H1 (cell line): Measurements from ENCODE around the gene WLS. TPM values are rescaled to one million over a fixed set of nuclear protein-coding genes. Genes with fewer than 3 reads are reported as not detected.

ENCODE experiments used
- CTCF ChIA-PET: fragments of 300-600 bp; sonication (Branson Sonifier 250); formaldehyde crosslinking; loops from one replicate; lab custom pipeline; 2021; ENCODE audit not compliant: partially characterized antibody; lab: Charles Lee
- POLR2A ChIA-PET: fragments of 300-600 bp; sonication (Branson Sonifier 250); formaldehyde crosslinking; loops from one replicate; lab custom pipeline; 2021; ENCODE audit warnings: inconsistent platforms; ENCODE audit not compliant: partially characterized antibody; lab: Charles Lee
- DNase-seq, 2 experiments: peaks; one replicate each; pipeline versions ENCODE4 v3.0.0 to v3.0.0-alpha.2; 2010 to 2022; ENCODE audit warnings: low spot score in 2 of 2, low read depth in 1 of 2, mixed read lengths in 1 of 2
- FAIRE-seq: peaks from 2 replicates; lab custom pipeline; 2011; peaks lifted over from hg19 to GRCh38; lab: Jason Lieb, UNC
- H2AFZ ChIP-seq: 2 replicates; pipeline ENCODE4 v1.8.1; 2012; ENCODE audit warnings: low read length, inconsistent platforms
- H2AK5ac ChIP-seq: 2 replicates; pipeline ENCODE4 v1.6.1; 2013; ENCODE audit warnings: low read depth, low read length
- H2BK120ac ChIP-seq: replicated peaks from 2 replicates; pipeline ENCODE3; 2013; ENCODE audit warnings: low read depth, low read length, inconsistent platforms
- H2BK12ac ChIP-seq: 2 replicates; pipeline ENCODE4 v1.6.1; 2013; ENCODE audit warnings: low read depth, low read length
- H2BK15ac ChIP-seq: 2 replicates; pipeline ENCODE4 v1.6.1; 2013; ENCODE audit warnings: low read length
- H2BK20ac ChIP-seq: 2 replicates; pipeline ENCODE4 v1.6.1; 2013; ENCODE audit warnings: low read length
- H2BK5ac ChIP-seq: 2 replicates; pipeline ENCODE4 v1.6.1; 2013; ENCODE audit warnings: low read depth, low read length
- H3K14ac ChIP-seq: 2 replicates; pipeline ENCODE4 v1.6.1; 2013; ENCODE audit warnings: inconsistent platforms; ENCODE audit not compliant: insufficient read length
- H3K18ac ChIP-seq: 2 replicates; pipeline ENCODE4 v1.6.1; 2013; ENCODE audit warnings: low read length; ENCODE audit errors: extremely low read depth
- H3K23ac ChIP-seq: 2 replicates; pipeline ENCODE4 v1.6.1; 2013; ENCODE audit warnings: inconsistent platforms; ENCODE audit not compliant: insufficient read length
- H3K23me2 ChIP-seq: 2 replicates; pipeline ENCODE4 v1.6.1; 2013; ENCODE audit warnings: low read depth, low read length
- H3K27ac ChIP-seq: 2 replicates; pipeline ENCODE4 v1.6.1; 2011; ENCODE audit warnings: low read depth, low read length, inconsistent platforms
- H3K27me3 ChIP-seq, 4 experiments: replicated peaks in 1 of 4; 1 replicate in 1 of 4; 2 replicates in 3 of 4; pipeline versions ENCODE4 v1.6.1 to v1.8.1; 2011 to 2013; ENCODE audit warnings: low read length in 3 of 4, mild to moderate bottlenecking in 3 of 4, inconsistent platforms in 2 of 4, mixed read lengths in 2 of 4, moderate library complexity in 1 of 4; ENCODE audit not compliant: control insufficient read depth in 3 of 4, insufficient read depth in 3 of 4; ENCODE audit errors: extremely low read depth in 1 of 4
- H3K36me3 ChIP-seq, 4 experiments: 2 replicates each; pipeline versions ENCODE4 v1.6.1 to v1.8.1; 2011 to 2013; ENCODE audit warnings: mild to moderate bottlenecking in 4 of 4, low read length in 3 of 4, moderate library complexity in 2 of 4, control low read depth in 1 of 4, inconsistent platforms in 1 of 4; ENCODE audit not compliant: insufficient read depth in 4 of 4, control insufficient read depth in 2 of 4
- H3K4ac ChIP-seq: replicated peaks from 2 replicates; pipeline ENCODE3; 2013; ENCODE audit warnings: low read length, low read depth, mixed read lengths, inconsistent platforms; ENCODE audit not compliant: insufficient read length
- H3K4me1 ChIP-seq, 4 experiments: replicated peaks in 1 of 4; 1 replicate in 1 of 4; 2 replicates in 3 of 4; pipeline versions ENCODE4 v1.6.1 to v1.8.1; 2011 to 2013; ENCODE audit warnings: low read length in 3 of 4, inconsistent platforms in 2 of 4, mixed read lengths in 1 of 4; ENCODE audit not compliant: insufficient read depth in 4 of 4, control insufficient read depth in 3 of 4
- H3K4me2 ChIP-seq, 2 experiments: 2 replicates each; pipeline versions ENCODE4 v1.6.1 to v1.8.1; 2011 to 2013; ENCODE audit warnings: low read depth in 2 of 2, low read length in 2 of 2, control low read depth in 1 of 2, inconsistent platforms in 1 of 2, mild to moderate bottlenecking in 1 of 2; ENCODE audit not compliant: insufficient read depth in 1 of 2
- H3K4me3 ChIP-seq, 4 experiments: fragments of 200-600, 300-600 bp in 1 of 4; sonication (generic), shearing (Covaris generic), sonication (Bioruptor Twin) in 1 of 4; 2 replicates each; pipeline versions ENCODE4 v1.5.1 to v1.8.1; 2011 to 2016; ENCODE audit warnings: low read length in 4 of 4, low read depth in 3 of 4, control low read depth in 2 of 4, inconsistent platforms in 2 of 4, mild to moderate bottlenecking in 2 of 4, mixed read lengths in 1 of 4, moderate library complexity in 1 of 4; ENCODE audit not compliant: insufficient read depth in 2 of 4; ENCODE audit errors: extremely low read depth in 1 of 4
- H3K56ac ChIP-seq: replicated peaks from 2 replicates; pipeline ENCODE3; 2013; ENCODE audit warnings: low read depth, mild to moderate bottlenecking, mixed read lengths, low read length, inconsistent platforms; ENCODE audit not compliant: insufficient read length
- H3K79me1 ChIP-seq: 2 replicates; pipeline ENCODE4 v1.6.1; 2013; ENCODE audit warnings: low read depth, low read length, control low read depth
- H3K79me2 ChIP-seq, 2 experiments: 2 replicates each; pipeline versions ENCODE4 v1.6.1 to v1.8.1; 2012 to 2013; ENCODE audit warnings: low read length in 2 of 2, mild to moderate bottlenecking in 2 of 2, inconsistent platforms in 1 of 2; ENCODE audit not compliant: insufficient read depth in 2 of 2, control insufficient read depth in 1 of 2
- H3K9ac ChIP-seq, 4 experiments: replicated peaks in 1 of 4; 1 replicate in 1 of 4; 2 replicates in 3 of 4; pipeline versions ENCODE4 v1.6.1 to v1.8.1; 2011 to 2013; ENCODE audit warnings: low read depth in 3 of 4, low read length in 3 of 4, control low read depth in 2 of 4, mild to moderate bottlenecking in 2 of 4, moderate library complexity in 2 of 4, inconsistent platforms in 1 of 4; ENCODE audit errors: extremely low read depth in 1 of 4
- H3K9me3 ChIP-seq, 2 experiments: 2 replicates each; pipeline versions ENCODE4 v1.6.1 to v1.8.1; 2012 to 2013; ENCODE audit warnings: mild to moderate bottlenecking in 2 of 2, moderate library complexity in 2 of 2, control low read depth in 1 of 2, inconsistent platforms in 1 of 2, low read depth in 1 of 2, low read length in 1 of 2, mixed read lengths in 1 of 2; ENCODE audit not compliant: insufficient read depth in 2 of 2
- H4K20me1 ChIP-seq, 2 experiments: replicated peaks in 1 of 2; 2 replicates each; pipeline versions ENCODE3 to v1.8.1; 2011 to 2013; ENCODE audit warnings: inconsistent platforms in 2 of 2, low read length in 2 of 2, mild to moderate bottlenecking in 1 of 2; ENCODE audit not compliant: insufficient read depth in 2 of 2, control insufficient read depth in 1 of 2
- H4K5ac ChIP-seq: 2 replicates; pipeline ENCODE4 v1.6.1; 2013; ENCODE audit warnings: low read length, low read depth, mixed read lengths, inconsistent platforms; ENCODE audit not compliant: insufficient read length
- H4K8ac ChIP-seq: 2 replicates; pipeline ENCODE4 v1.8.0; 2013; ENCODE audit warnings: mild to moderate bottlenecking, moderate library complexity, low read length, inconsistent platforms; ENCODE audit not compliant: insufficient read depth; ENCODE audit errors: extremely low read depth
- H4K91ac ChIP-seq: replicated peaks from 2 replicates; pipeline ENCODE3; 2013; ENCODE audit warnings: low read length, mixed read lengths, inconsistent platforms; ENCODE audit not compliant: insufficient read length
- CHD2 ChIP-seq: IDR thresholded peaks from 2 replicates; pipeline ENCODE4 v1.6.1; 2012; ENCODE audit warnings: low read length, improper control_type of control experiment
- CREB1 ChIP-seq: IDR thresholded peaks from 2 replicates; pipeline ENCODE4 v1.6.1; 2012; ENCODE audit warnings: inconsistent platforms
- CTBP2 ChIP-seq: IDR thresholded peaks from 2 replicates; pipeline ENCODE4 v1.7.0; 2011; ENCODE audit warnings: borderline replicate concordance, mild to moderate bottlenecking, moderate library complexity, mixed read lengths, low read length; ENCODE audit not compliant: insufficient read depth, insufficient read length
- EZH2 ChIP-seq: fragments of 200-600 bp; sonication (generic); IDR thresholded peaks from 2 replicates; pipeline ENCODE4 v1.7.1; 2012; ENCODE audit warnings: low read depth, mild to moderate bottlenecking, moderate library complexity, low read length, inconsistent platforms; ENCODE audit not compliant: severe bottlenecking
- FOSL1 ChIP-seq: IDR thresholded peaks from 2 replicates; pipeline ENCODE4 v1.6.1; 2011; ENCODE audit warnings: mild to moderate bottlenecking, low read depth, low read length, moderate library complexity; ENCODE audit not compliant: insufficient read depth
- JUND ChIP-seq: IDR thresholded peaks from 2 replicates; pipeline ENCODE4 v1.6.1; 2011; ENCODE audit warnings: mild to moderate bottlenecking, improper control_type of control experiment, low read length
- SIX5 ChIP-seq: IDR thresholded peaks from 2 replicates; pipeline ENCODE4 v1.6.1; 2011; ENCODE audit warnings: mild to moderate bottlenecking, low read depth, low read length
- SP1 ChIP-seq: IDR thresholded peaks from 2 replicates; pipeline ENCODE4 v1.6.1; 2011; ENCODE audit warnings: low read depth, low read length
- YY1 ChIP-seq: IDR thresholded peaks from 2 replicates; pipeline ENCODE4 v1.6.1; 2011; ENCODE audit warnings: low read depth, mild to moderate bottlenecking, low read length
- ZNF274 ChIP-seq: IDR thresholded peaks from 2 replicates; pipeline ENCODE4 v1.7.0; 2012; ENCODE audit warnings: low read length, borderline replicate concordance; ENCODE audit errors: extremely low read depth
- WGBS, 2 experiments: shearing (Covaris generic) in 1 of 2; methylation state at CpG; one replicate each; pipeline versions ENCODE4 v1.1.6 to v1.1.7; 2013 to 2015; ENCODE audit warnings: low lambda C conversion rate in 2 of 2, mixed read lengths in 2 of 2, inconsistent platforms in 1 of 2, low coverage in 1 of 2, missing lambda C conversion rate in 1 of 2; ENCODE audit not compliant: insufficient replicate concordance in 2 of 2, insufficient coverage in 1 of 2, insufficient read length in 1 of 2; ENCODE audit errors: extremely low coverage in 1 of 2, missing lambda C conversion rate in 1 of 2; 5-methylcytosine and 5-hydroxymethylcytosine counted together
- polyA plus RNA-seq, 7 experiments: library from polyadenylated mRNA; depleted of rRNA in 3 of 7; stranded (reverse) in 5 of 7; unstranded in 2 of 7; fragments of >200 nt in 5 of 7; fragments of 200-250 nt in 2 of 7; gene quantifications; 1 replicate in 5 of 7; 2 replicates in 1 of 7; 4 replicates in 1 of 7; pipeline versions ENCODE4 v1.2.1 to v1.2.3, GENCODE V29; 2011 to 2013; ENCODE audit warnings: missing spikeins in 2 of 7, mixed read lengths in 2 of 7
- total RNA-seq: library from RNA; stranded (reverse); fragmentation: NEBNext Ultra II Directional; extraction: Animal tissue kit (Norgen Biotek cat#: 25700); gene quantifications from 2 replicates; pipeline ENCODE4 v1.2.1, GENCODE V29; 2021
- TF ChIP-seq, protein P1 (sequence below): IDR thresholded peaks from 2 replicates; pipeline ENCODE4 v1.6.1; 2011; ENCODE audit warnings: low read depth, mild to moderate bottlenecking, low read length; ENCODE audit not compliant: insufficient read depth

WLS gene
- total and polyA plus RNA-seq, 2 of the 8 experiments (the other 6 are each of a cell fraction or from before 2014, with no cell fraction given): 1.2 to 2.7 TPM

DNA sequence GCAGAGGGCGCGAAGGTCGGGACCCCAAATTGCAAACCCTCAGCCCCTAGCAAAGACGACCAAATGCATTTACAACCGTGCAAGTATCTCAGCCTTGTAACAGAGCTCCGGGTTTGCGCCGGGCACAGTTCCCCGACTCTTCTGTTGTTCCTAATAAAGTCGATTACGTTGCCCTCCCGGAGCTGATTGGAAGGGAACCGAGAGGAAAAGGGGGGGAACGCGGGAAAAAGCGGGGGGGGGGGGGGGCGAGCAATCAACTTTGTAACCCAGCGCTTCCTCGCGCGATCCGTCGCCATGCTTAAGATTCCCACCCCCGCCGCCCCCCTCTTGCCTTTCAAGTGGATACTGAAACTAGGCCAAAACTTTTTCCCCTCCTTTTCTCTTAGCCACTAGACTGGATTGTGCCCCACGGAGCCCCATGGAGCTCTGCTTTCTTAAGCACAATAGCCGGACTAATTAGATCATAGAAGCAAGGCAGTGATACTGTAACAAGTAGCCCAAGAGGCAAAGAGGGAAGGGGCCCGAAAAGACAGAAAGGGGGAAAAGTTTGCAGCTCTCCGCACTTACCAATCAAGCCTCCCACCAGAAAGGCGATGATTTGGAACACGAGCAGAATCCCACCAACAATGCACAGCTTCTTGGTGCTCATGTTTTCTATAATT, 565 bp downstream of the WLS start:
- peak overlapping the region; percentile 73 to 77 (median 74) for H3K4me3 ChIP-seq
- H3K23ac ChIP-seq: no peak overlapping the region
- no peak overlapping the region for H3K14ac ChIP-seq
- ChIA-PET CTCF (interaction anchor here (0.6 to 2.4 kb wide), 16 partner anchors 10 to 1679 kb away, joined by 3 to 18 read pairs (median 4); no protein-coding TSS in a partner anchor), POLR2A (interaction anchor here (1.1 to 1.5 kb wide), 7 partner anchors 11 to 393 kb away, joined by 3 to 8 read pairs (median 3); no protein-coding TSS in a partner anchor)
- 2% methylated on average over 19 of the region's 31 CpGs; no CpG with 5 or more reads in 1 of the 2 experiments for WGBS, 2 experiments
- H3K56ac ChIP-seq: no peak overlapping the region
- FAIRE-seq: no peak
- no peak overlapping the region for H4K91ac ChIP-seq
- peak overlapping the region; percentile 75 to 87 for H3K4me2 ChIP-seq
- no peaks in the 10 kb centered on the region for H3K79me1 ChIP-seq
- H3K9ac ChIP-seq: peak overlapping the region in 1 of 4 experiments; percentile 51; a peak in 1 of 7 replicates
- peaks cover 0 to 4% (median 0%) of the 10 kb centered on the region in 4 experiments; a peak in 1 of 8 replicates for H3K36me3 ChIP-seq
- TF ChIP-seq ZNF274 (no peak), CTBP2 (no peak), YY1 (no peak), SP1 (no peak), CREB1 (no peak), EZH2 (no peak), CHD2 (no peak; the same call in 1 of the 2 replicates), SIX5 (no peak), FOSL1 (no peak), JUND (no peak)
- TF ChIP-seq, protein P1, sequence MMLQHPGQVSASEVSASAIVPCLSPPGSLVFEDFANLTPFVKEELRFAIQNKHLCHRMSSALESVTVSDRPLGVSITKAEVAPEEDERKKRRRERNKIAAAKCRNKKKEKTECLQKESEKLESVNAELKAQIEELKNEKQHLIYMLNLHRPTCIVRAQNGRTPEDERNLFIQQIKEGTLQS: no peak
- no peak overlapping the region for H2BK20ac ChIP-seq
- 0 out of 2 replicates have a peak overlapping the region, but pooled peaks have one; percentile 63 for H2AFZ ChIP-seq
- H2AK5ac ChIP-seq: no peak overlapping the region
- H4K5ac ChIP-seq: no peak overlapping the region
- peaks cover 2 to 14% (median 7%) of the 10 kb centered on the region in 4 experiments for H3K4me1 ChIP-seq
- H3K4ac ChIP-seq: no peak overlapping the region
- H3K23me2 ChIP-seq: peaks cover 16% of the 10 kb centered on the region; the same call in 1 of the 2 replicates
- H2BK15ac ChIP-seq: no peak overlapping the region
- no peak for DNase-seq
- H2BK12ac ChIP-seq: no peak overlapping the region
- no peak overlapping the region; the same call in 1 of the 2 replicates for H4K8ac ChIP-seq
- no peaks in the 10 kb centered on the region for H3K9me3 ChIP-seq
- H3K27ac ChIP-seq: no peak overlapping the region
- H3K18ac ChIP-seq: no peak overlapping the region; the same call in 1 of the 2 replicates
- H2BK5ac ChIP-seq: no peak overlapping the region
- H4K20me1 ChIP-seq: peaks cover 5 to 6% of the 10 kb centered on the region in 2 experiments
- H3K27me3 ChIP-seq: peaks cover 52 to 92% (median 76%) of the 10 kb centered on the region in 4 experiments
- H2BK120ac ChIP-seq: no peak overlapping the region
- no peaks in the 10 kb centered on the region for H3K79me2 ChIP-seq
